ENCODE measurements around the gene LYZL2. TPM values are rescaled to one million over a fixed set of nuclear protein-coding genes. Genes with fewer than 3 reads are reported as not detected.
"Not testable (repeated sequence)": the region's sequence is repeated elsewhere in the genome, so short reads cannot be mapped to it uniquely, and the experiment has no call there.

Gene LYZL2
- total and polyA plus RNA-seq, 2 of the 8 experiments (the other 6 are each of a cell fraction or from before 2014, with no cell fraction given), result not detected

DNA sequence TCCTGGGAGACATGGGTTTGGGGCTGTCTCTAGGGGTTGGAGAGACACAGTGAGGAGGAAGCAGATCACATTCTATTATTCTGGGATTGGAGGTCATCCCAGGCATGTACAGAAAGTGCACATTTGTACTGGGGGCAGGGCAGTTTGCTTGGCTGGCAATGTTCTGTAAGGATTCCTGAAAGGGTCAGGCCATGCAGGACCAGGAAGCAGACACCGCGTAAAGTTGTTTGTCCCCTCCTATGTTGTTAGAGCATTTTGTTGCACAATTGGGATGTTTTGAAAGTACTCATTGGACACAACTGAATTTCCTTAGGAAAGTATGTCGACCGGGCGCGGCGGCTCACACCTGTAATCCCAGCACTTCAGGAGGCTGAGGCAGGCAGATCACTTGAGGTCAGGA lies 12.5 kb downstream of the LYZL2 start:
- no peak overlapping the region for H2AK5ac ChIP-seq (ENCODE audit: low read depth, low read length)
- WGBS, 2 experiments (ENCODE audit: extremely low coverage in 1 of 2, insufficient coverage in 1 of 2, insufficient read length in 1 of 2, insufficient replicate concordance in 2 of 2, low coverage in 1 of 2, low lambda C conversion rate in 2 of 2, missing lambda C conversion rate in 1 of 2), result 94% methylated on average over 7 of the region's 7 CpGs; no CpG with 5 or more reads in 1 of the 2 experiments

GRCh38 chr10:30611041-30611440 lies 18.5 kb downstream of the LYZL2 start:
- H3K23ac ChIP-seq (ENCODE audit: insufficient read length); H3K27me3 ChIP-seq (replicated peaks in 1 of 4; ENCODE audit: control insufficient read depth in 3 of 4, extremely low read depth in 1 of 4, insufficient read depth in 3 of 4, low read length in 3 of 4); H3K79me1 ChIP-seq (ENCODE audit: low read depth, low read length); H3K79me2 ChIP-seq (ENCODE audit: control insufficient read depth in 1 of 2, insufficient read depth in 2 of 2, low read length in 2 of 2); H4K91ac ChIP-seq (replicated peaks; ENCODE audit: insufficient read length, low read length); H3K9me3 ChIP-seq (ENCODE audit: insufficient read depth in 2 of 2, low read depth in 1 of 2, low read length in 1 of 2); H3K14ac ChIP-seq (ENCODE audit: insufficient read length); H3K4ac ChIP-seq (replicated peaks; ENCODE audit: insufficient read length, low read depth, low read length); H4K8ac ChIP-seq (ENCODE audit: extremely low read depth, insufficient read depth, low read length); H2BK20ac ChIP-seq (ENCODE audit: low read length); H3K36me3 ChIP-seq (ENCODE audit: control insufficient read depth in 2 of 4, insufficient read depth in 4 of 4, low read length in 3 of 4); H2AK5ac ChIP-seq (ENCODE audit: low read depth, low read length); H3K9ac ChIP-seq (replicated peaks in 1 of 4; ENCODE audit: extremely low read depth in 1 of 4, low read depth in 3 of 4, low read length in 3 of 4); H2BK12ac ChIP-seq (ENCODE audit: low read depth, low read length); H3K18ac ChIP-seq (ENCODE audit: extremely low read depth, low read length); H3K56ac ChIP-seq (replicated peaks; ENCODE audit: insufficient read length, low read depth, low read length); H2AFZ ChIP-seq (ENCODE audit: low read length); H3K4me1 ChIP-seq (replicated peaks in 1 of 4; ENCODE audit: control insufficient read depth in 3 of 4, insufficient read depth in 4 of 4, low read length in 3 of 4); H2BK15ac ChIP-seq (ENCODE audit: low read length); H2BK5ac ChIP-seq (ENCODE audit: low read depth, low read length); H3K23me2 ChIP-seq (ENCODE audit: low read depth, low read length); H4K20me1 ChIP-seq (replicated peaks in 1 of 2; ENCODE audit: control insufficient read depth in 1 of 2, insufficient read depth in 2 of 2, low read length in 2 of 2); H4K5ac ChIP-seq (ENCODE audit: insufficient read length, low read depth, low read length); H3K4me2 ChIP-seq (ENCODE audit: insufficient read depth in 1 of 2, low read depth in 2 of 2, low read length in 2 of 2); FAIRE-seq; H3K27ac ChIP-seq (ENCODE audit: low read depth, low read length); POLR2A ChIA-PET (ENCODE audit: partially characterized antibody); H3K4me3 ChIP-seq (ENCODE audit: extremely low read depth in 1 of 4, insufficient read depth in 2 of 4, low read depth in 3 of 4, low read length in 4 of 4); H2BK120ac ChIP-seq (replicated peaks; ENCODE audit: low read depth, low read length): not testable (repeated sequence)
- 89% methylated on average over 6 of the region's 8 CpGs; no CpG with 5 or more reads in 1 of the 2 experiments for WGBS, 2 experiments (ENCODE audit: extremely low coverage in 1 of 2, insufficient coverage in 1 of 2, insufficient read length in 1 of 2, insufficient replicate concordance in 2 of 2, low coverage in 1 of 2, low lambda C conversion rate in 2 of 2, missing lambda C conversion rate in 1 of 2)
- CTCF ChIA-PET (ENCODE audit: partially characterized antibody), result interaction anchor here (0.7 to 1.9 kb wide), 3 partner anchors 19 to 169 kb away, joined by 3 to 6 read pairs (median 3); no protein-coding TSS in a partner anchor
- peak in 1 of 2 experiments; percentile 17 for DNase-seq (ENCODE audit: low read depth in 1 of 2, low spot score in 2 of 2)

More for the DNA sequence above, 12.5 kb downstream of the LYZL2 start:
- Histone ChIP-seq H3K27me3 (replicated peaks in 1 of 4; ENCODE audit: control insufficient read depth in 3 of 4, extremely low read depth in 1 of 4, insufficient read depth in 3 of 4, low read length in 3 of 4) (no peaks in the 10 kb centered on the region), H3K4me2 (ENCODE audit: insufficient read depth in 1 of 2, low read depth in 2 of 2, low read length in 2 of 2) (no peak overlapping the region), H2BK5ac (ENCODE audit: low read depth, low read length) (no peak overlapping the region), H4K5ac (ENCODE audit: insufficient read length, low read depth, low read length) (no peak overlapping the region), H3K79me2 (ENCODE audit: control insufficient read depth in 1 of 2, insufficient read depth in 2 of 2, low read length in 2 of 2) (no peaks in the 10 kb centered on the region), H3K14ac (ENCODE audit: insufficient read length) (no peak overlapping the region), H3K23me2 (ENCODE audit: low read depth, low read length) (no peaks in the 10 kb centered on the region), H2BK15ac (ENCODE audit: low read length) (no peak overlapping the region), H3K4me1 (replicated peaks in 1 of 4; ENCODE audit: control insufficient read depth in 3 of 4, insufficient read depth in 4 of 4, low read length in 3 of 4) (no peaks in the 10 kb centered on the region), H3K4me3 (ENCODE audit: extremely low read depth in 1 of 4, insufficient read depth in 2 of 4, low read depth in 3 of 4, low read length in 4 of 4) (no peak overlapping the region; a peak in 1 of 8 replicates), H2BK12ac (ENCODE audit: low read depth, low read length) (no peak overlapping the region), H3K36me3 (ENCODE audit: control insufficient read depth in 2 of 4, insufficient read depth in 4 of 4, low read length in 3 of 4) (no peaks in the 10 kb centered on the region), H4K20me1 (replicated peaks in 1 of 2; ENCODE audit: control insufficient read depth in 1 of 2, insufficient read depth in 2 of 2, low read length in 2 of 2) (no peaks in the 10 kb centered on the region), H3K79me1 (ENCODE audit: low read depth, low read length) (no peaks in the 10 kb centered on the region), H3K27ac (ENCODE audit: low read depth, low read length) (no peak overlapping the region), H3K9ac (replicated peaks in 1 of 4; ENCODE audit: extremely low read depth in 1 of 4, low read depth in 3 of 4, low read length in 3 of 4) (no peak overlapping the region), H2AFZ (ENCODE audit: low read length) (no peak overlapping the region), H2BK20ac (ENCODE audit: low read length) (no peak overlapping the region), H3K56ac (replicated peaks; ENCODE audit: insufficient read length, low read depth, low read length) (no peak overlapping the region), H3K23ac (ENCODE audit: insufficient read length) (no peak overlapping the region), H4K8ac (ENCODE audit: extremely low read depth, insufficient read depth, low read length) (no peak overlapping the region), H2BK120ac (replicated peaks; ENCODE audit: low read depth, low read length) (no peak overlapping the region), H4K91ac (replicated peaks; ENCODE audit: insufficient read length, low read length) (no peak overlapping the region), H3K9me3 (ENCODE audit: insufficient read depth in 2 of 2, low read depth in 1 of 2, low read length in 1 of 2) (no peaks in the 10 kb centered on the region), H3K4ac (replicated peaks; ENCODE audit: insufficient read length, low read depth, low read length) (no peak overlapping the region), H3K18ac (ENCODE audit: extremely low read depth, low read length) (no peak overlapping the region)
- ChIA-PET CTCF (ENCODE audit: partially characterized antibody) (interaction anchor here (1.1 kb wide), 1 partner anchor 23 kb away, joined by 4 read pairs; no protein-coding TSS in a partner anchor), POLR2A (ENCODE audit: partially characterized antibody) (no interaction called here)
- DNase-seq (ENCODE audit: low read depth in 1 of 2, low spot score in 2 of 2) (peak in 1 of 2 experiments; percentile 22), FAIRE-seq (no peak)
- no peak for TF ChIP-seq GTF2F1 (IDR thresholded peaks at IDR 0.05; ENCODE audit: borderline replicate concordance, low read depth, low read length)
- no peak for TF ChIP-seq SIRT6 (IDR thresholded peaks at IDR 0.05; ENCODE audit: low read length)
- no peak for TF ChIP-seq BCL11A (IDR thresholded peaks at IDR 0.05; ENCODE audit: low read depth in 2 of 2, low read length in 2 of 2)
